Uterine smooth muscle cell (primary cell): ENCODE data around the gene TLCD2. TPM values are rescaled to one million over a fixed set of nuclear protein-coding genes. Genes with fewer than 3 reads are reported as not detected.

Experiments
- total RNA-seq: library from RNA; depleted of rRNA; stranded (reverse); fragments of >200 nt; gene quantifications from 2 replicates; pipeline ENCODE4 v1.2.3, GENCODE V29; 2014

Gene TLCD2
- 2.3 and 4.6 TPM in 2 replicates for total RNA-seq

GRCh38 chr17:1709971-1710806 lies at the start of gene TLCD2:
TLCD2 (minus strand) TSS chr17:1710377; CDS start chr17:1710242, 135 bp downstream.

GRCh38 chr17:1742371-1743087 lies 32.4 kb upstream of the TLCD2 start, which contains the start of gene SERPINF2:
SERPINF2 (plus strand) TSS chr17:1742871; CDS start chr17:1744996, 2,125 bp downstream.

GRCh38 chr17:1724351-1724868 lies 14.2 kb upstream of the TLCD2 start, which contains the start of gene WDR81:
WDR81 (plus strand) TSS chr17:1724704; CDS start chr17:1724960, 256 bp downstream.

GRCh38 chr17:1684378-1685189 lies 25.6 kb downstream of the TLCD2 start, which contains the start of gene PRPF8:
PRPF8 (minus strand) TSS chr17:1684867; CDS start chr17:1684571, 296 bp downstream.

Other genes starting within 250 kb of the TLCD2 start
- 189 and 222 TPM in 2 replicates for gene MYO1C, start 217.7 kb downstream of the TLCD2 start, total RNA-seq
- 19.5 and 22.2 TPM in 2 replicates for gene INPP5K, start 193.8 kb downstream of the TLCD2 start, total RNA-seq
- gene PITPNA, start 147.6 kb downstream of the TLCD2 start, total RNA-seq, result 18.4 and 19.4 TPM in 2 replicates
- 2.1 and 2.9 TPM in 2 replicates for gene SLC43A2, start 81.5 kb downstream of the TLCD2 start, total RNA-seq
- 0.25 and 0.44 TPM in 2 replicates for gene SCARF1, start 64.6 kb downstream of the TLCD2 start, total RNA-seq
- gene RILP, start 60.5 kb downstream of the TLCD2 start, total RNA-seq, result 5.2 and 5.6 TPM in 2 replicates
- 112 and 125 TPM in 2 replicates for gene PRPF8, start 25.5 kb downstream of the TLCD2 start, total RNA-seq
- 27.9 and 33.6 TPM in 2 replicates for gene WDR81, start 14.3 kb upstream of the TLCD2 start, total RNA-seq
- under 0.01 TPM in 1 of 2 replicates, not detected in the other for gene SERPINF2, start 32.5 kb upstream of the TLCD2 start, total RNA-seq
- 36.1 and 86.2 TPM in 2 replicates for gene SERPINF1, start 51.7 kb upstream of the TLCD2 start, total RNA-seq
- 9.5 and 11.7 TPM in 2 replicates for gene SMYD4, start 119.5 kb upstream of the TLCD2 start, total RNA-seq
- gene RPA1, start 119.6 kb upstream of the TLCD2 start, total RNA-seq, result 33.1 and 48.7 TPM in 2 replicates